NK-92 treated with Interleukin-12 subunit alpha and Interleukin-12 subunit beta, amount 100 ng/mL, for 24 hours (cell line): Measurements from ENCODE around the gene IQSEC3.
"Not testable (repeated sequence)": the region's sequence is repeated elsewhere in the genome, so short reads cannot be mapped to it uniquely, and the experiment has no call there.

Experiments
- DNase-seq: peaks from one replicate; lab custom pipeline; 2025; lab: John Stamatoyannopoulos, UW

The IQSEC3 gene

GRCh38 chr12:52902-53734 lies 13.4 kb upstream of the IQSEC3 start:
- DNase-seq, result not testable (repeated sequence)

GRCh38 chr12:53735-54730 lies 12.5 kb upstream of the IQSEC3 start:
- DNase-seq, result no peak

GRCh38 chr12:54750-55535 lies 11.6 kb upstream of the IQSEC3 start:
- DNase-seq, result no peak

GRCh38 chr12:56683-57346 lies 9.8 kb upstream of the IQSEC3 start:
- no peak for DNase-seq

GRCh38 chr12:57539-57938 lies 9.0 kb upstream of the IQSEC3 start:
- no peak for DNase-seq

- no peak for DNase-seq
These were observed 7.7 kb upstream of the IQSEC3 start for GRCh38 chr12:58832-59231.

- not testable (repeated sequence) for DNase-seq
These were observed 4.7 kb upstream of the IQSEC3 start for GRCh38 chr12:61845-62244.

GRCh38 chr12:65491-66063 lies 990 bp upstream of the IQSEC3 start:
- DNase-seq, result not testable (repeated sequence)

GRCh38 chr12:66782-67504 lies 376 bp downstream of the IQSEC3 start:
- DNase-seq, result not testable (repeated sequence)

GRCh38 chr12:69677-70076 lies 3.1 kb downstream of the IQSEC3 start:
- DNase-seq, result not testable (repeated sequence)

- not testable (repeated sequence) for DNase-seq
These were observed 4.0 kb downstream of the IQSEC3 start for GRCh38 chr12:70541-70940.

GRCh38 chr12:72018-72417 lies 5.5 kb downstream of the IQSEC3 start:
- DNase-seq, result not testable (repeated sequence)

GRCh38 chr12:74420-75190 lies 8.0 kb downstream of the IQSEC3 start:
- DNase-seq, result not testable (repeated sequence)

- DNase-seq, result not testable (repeated sequence)
These were observed 9.0 kb downstream of the IQSEC3 start for GRCh38 chr12:75541-75940.

- not testable (repeated sequence) for DNase-seq
These were observed 9.5 kb downstream of the IQSEC3 start for GRCh38 chr12:76102-76501.

- not testable (repeated sequence) for DNase-seq
These were observed 10.0 kb downstream of the IQSEC3 start for GRCh38 chr12:76551-76950.

GRCh38 chr12:77101-77719 lies 10.6 kb downstream of the IQSEC3 start:
- DNase-seq, result not testable (repeated sequence)

GRCh38 chr12:77769-78383 lies 11.3 kb downstream of the IQSEC3 start:
- not testable (repeated sequence) for DNase-seq
